Measurements from ENCODE around the gene SSBP1. TPM values are rescaled to one million over a fixed set of nuclear protein-coding genes. Genes with fewer than 3 reads are reported as not detected.

SSBP1 gene
- total and polyA plus RNA-seq, 2 of the 8 experiments (the other 6 are each of a cell fraction or from before 2014, with no cell fraction given), result 136 to 254 TPM

DNA sequence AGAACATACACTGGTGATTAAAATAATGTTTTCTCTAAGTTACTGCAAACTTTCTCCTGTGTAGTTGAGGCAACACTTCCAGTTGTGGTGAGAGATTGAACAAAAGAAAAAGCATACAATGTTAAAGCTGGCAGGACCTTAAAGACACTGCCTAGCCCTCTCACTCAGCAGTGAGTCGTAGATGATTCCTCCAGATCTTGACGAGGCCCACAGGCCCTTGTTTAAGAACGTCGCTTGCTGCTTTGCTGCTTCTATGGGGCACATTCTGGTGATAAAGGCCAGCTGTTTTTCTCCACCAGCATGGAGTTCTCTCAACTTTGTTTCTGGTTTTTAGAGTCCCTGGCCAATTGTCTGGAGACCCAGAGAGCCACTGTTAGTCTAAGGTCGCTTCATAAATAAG is 33.4 kb upstream of the SSBP1 start:
- no peak for DNase-seq (ENCODE audit: low read depth in 1 of 2, low spot score in 2 of 2)
- H3K4ac ChIP-seq (replicated peaks; ENCODE audit: insufficient read length, low read depth, low read length), result no peak overlapping the region
- H3K23me2 ChIP-seq (ENCODE audit: low read depth, low read length), result peaks cover 3% of the 10 kb centered on the region; the same call in 1 of the 2 replicates
- no peak overlapping the region for H2BK12ac ChIP-seq (ENCODE audit: low read depth, low read length)
- ChIA-PET POLR2A (ENCODE audit: partially characterized antibody) (interaction anchor here (1.3 to 1.4 kb wide), 2 partner anchors 9 to 33 kb away, joined by 3 to 4 read pairs; partner anchors contain the start of gene SSBP1), CTCF (ENCODE audit: partially characterized antibody) (interaction anchor here (0.7 kb wide), 1 partner anchor 33 kb away, joined by 3 read pairs; the partner anchor contains the start of gene SSBP1)
- no peak overlapping the region for H2BK5ac ChIP-seq (ENCODE audit: low read depth, low read length)
- 0 out of 2 replicates have a peak overlapping the region, but pooled peaks have one; percentile 37 for H2AFZ ChIP-seq (ENCODE audit: low read length)
- H2AK5ac ChIP-seq (ENCODE audit: low read depth, low read length), result no peak overlapping the region
- no peak overlapping the region for H3K9ac ChIP-seq (replicated peaks in 1 of 4; ENCODE audit: extremely low read depth in 1 of 4, low read depth in 3 of 4, low read length in 3 of 4)
- no peak overlapping the region for H3K27ac ChIP-seq (ENCODE audit: low read depth, low read length)
- H3K14ac ChIP-seq (ENCODE audit: insufficient read length), result no peak overlapping the region
- 85% methylated on average over 5 of the region's 5 CpGs; no CpG with 5 or more reads in 1 of the 2 experiments for WGBS, 2 experiments (ENCODE audit: extremely low coverage in 1 of 2, insufficient coverage in 1 of 2, insufficient read length in 1 of 2, insufficient replicate concordance in 2 of 2, low coverage in 1 of 2, low lambda C conversion rate in 2 of 2, missing lambda C conversion rate in 1 of 2)
- H3K4me3 ChIP-seq (ENCODE audit: extremely low read depth in 1 of 4, insufficient read depth in 2 of 4, low read depth in 3 of 4, low read length in 4 of 4), result no peak overlapping the region
- H3K4me1 ChIP-seq (replicated peaks in 1 of 4; ENCODE audit: control insufficient read depth in 3 of 4, insufficient read depth in 4 of 4, low read length in 3 of 4), result peaks cover 0 to 5% (median 2%) of the 10 kb centered on the region in 4 experiments; a peak in 4 of 7 replicates
- no peak overlapping the region for H2BK20ac ChIP-seq (ENCODE audit: low read length)
- H3K23ac ChIP-seq (ENCODE audit: insufficient read length), result no peak overlapping the region
- H4K91ac ChIP-seq (replicated peaks; ENCODE audit: insufficient read length, low read length), result no peak overlapping the region
- FAIRE-seq, result no peak
- H3K36me3 ChIP-seq (ENCODE audit: control insufficient read depth in 2 of 4, insufficient read depth in 4 of 4, low read length in 3 of 4), result no peaks in the 10 kb centered on the region
- H3K27me3 ChIP-seq (replicated peaks in 1 of 4; ENCODE audit: control insufficient read depth in 3 of 4, extremely low read depth in 1 of 4, insufficient read depth in 3 of 4, low read length in 3 of 4), result peaks cover 0 to 8% (median 5%) of the 10 kb centered on the region in 4 experiments; a peak in 3 of 7 replicates
- H3K18ac ChIP-seq (ENCODE audit: extremely low read depth, low read length), result no peak overlapping the region
- no peak overlapping the region for H2BK15ac ChIP-seq (ENCODE audit: low read length)
- no peaks in the 10 kb centered on the region for H4K20me1 ChIP-seq (replicated peaks in 1 of 2; ENCODE audit: control insufficient read depth in 1 of 2, insufficient read depth in 2 of 2, low read length in 2 of 2)
- peaks cover 0 to 13% of the 10 kb centered on the region in 2 experiments; a peak in 1 of 4 replicates for H3K79me2 ChIP-seq (ENCODE audit: control insufficient read depth in 1 of 2, insufficient read depth in 2 of 2, low read length in 2 of 2)
- no peak overlapping the region for H3K4me2 ChIP-seq (ENCODE audit: insufficient read depth in 1 of 2, low read depth in 2 of 2, low read length in 2 of 2)
- no peaks in the 10 kb centered on the region for H3K79me1 ChIP-seq (ENCODE audit: low read depth, low read length)
- no peak overlapping the region for H4K5ac ChIP-seq (ENCODE audit: insufficient read length, low read depth, low read length)
- no peak overlapping the region for H3K56ac ChIP-seq (replicated peaks; ENCODE audit: insufficient read length, low read depth, low read length)
- no peaks in the 10 kb centered on the region for H3K9me3 ChIP-seq (ENCODE audit: insufficient read depth in 2 of 2, low read depth in 1 of 2, low read length in 1 of 2)
- no peak overlapping the region for H2BK120ac ChIP-seq (replicated peaks; ENCODE audit: low read depth, low read length)
- no peak overlapping the region for H4K8ac ChIP-seq (ENCODE audit: extremely low read depth, insufficient read depth, low read length)
- TF ChIP-seq CBX8 (IDR thresholded peaks at IDR 0.05; ENCODE audit: borderline replicate concordance, low read depth, low read length), result no peak
- TF ChIP-seq, protein P1, sequence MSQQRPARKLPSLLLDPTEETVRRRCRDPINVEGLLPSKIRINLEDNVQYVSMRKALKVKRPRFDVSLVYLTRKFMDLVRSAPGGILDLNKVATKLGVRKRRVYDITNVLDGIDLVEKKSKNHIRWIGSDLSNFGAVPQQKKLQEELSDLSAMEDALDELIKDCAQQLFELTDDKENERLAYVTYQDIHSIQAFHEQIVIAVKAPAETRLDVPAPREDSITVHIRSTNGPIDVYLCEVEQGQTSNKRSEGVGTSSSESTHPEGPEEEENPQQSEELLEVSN (IDR thresholded peaks at IDR 0.05), result no peak
- TF ChIP-seq RAD21 (IDR thresholded peaks at IDR 0.05 in 1 of 2, conservative IDR thresholded peaks at IDR 0.05 in 1 of 2; ENCODE audit: low read depth in 2 of 2, low read length in 2 of 2), result no peak
- TF ChIP-seq GABPA (IDR thresholded peaks at IDR 0.05; ENCODE audit: borderline replicate concordance, insufficient read depth, low read length), result no peak
- no peak for TF ChIP-seq GTF2F1 (IDR thresholded peaks at IDR 0.05; ENCODE audit: borderline replicate concordance, low read depth, low read length)
- no peak for TF ChIP-seq RNF2 (IDR thresholded peaks at IDR 0.05; ENCODE audit: borderline replicate concordance, low read depth, low read length, missing control alignments, poor library complexity, severe bottlenecking)
- TF ChIP-seq JUN (IDR thresholded peaks at IDR 0.05; ENCODE audit: low read depth, low read length), result no peak
- no peak for TF ChIP-seq KDM4A (IDR thresholded peaks at IDR 0.05; ENCODE audit: low read depth, low read length, severe bottlenecking)
- TF ChIP-seq TCF12 (IDR thresholded peaks at IDR 0.05; ENCODE audit: low read depth, low read length), result no peak
- no peak for TF ChIP-seq PHF8 (conservative IDR thresholded peaks at IDR 0.05; ENCODE audit: low read depth, low read length)
